A549 (cell line): Measurements from ENCODE around the gene EPB42. TPM values are rescaled to one million over a fixed set of nuclear protein-coding genes. Genes with fewer than 3 reads are reported as not detected.

Experiments used
- ATAC-seq, 2 experiments: fragments of 200-7000 bp in 1 of 2; fragments of >200 bp in 1 of 2; cut with Nextera tagmentation in 1 of 2; cut with Tn5 transposase in 1 of 2; 3 replicates each; pipeline versions ENCODE4 v1.8.0 to v1.9.1; 2018 to 2020; ENCODE audit warnings: mild to moderate bottlenecking in 1 of 2, moderate library complexity in 1 of 2
- CTCF ChIA-PET: fragments of 300-600 bp; sonication (Branson Sonifier 250); formaldehyde crosslinking; extraction: SDS; loops from one replicate; lab custom pipeline; 2021; ENCODE audit warnings: antibody characterized with exemption, inconsistent platforms; lab: Yijun Ruan, JAX
- POLR2A ChIA-PET: fragments of 350-600 bp; formaldehyde crosslinking; extraction: SDS; loops from one replicate; lab custom pipeline; 2021; ENCODE audit warnings: antibody characterized with exemption, inconsistent platforms; lab: Yijun Ruan, JAX
- DNase-seq, 2 experiments: peaks; one replicate each; pipeline versions ENCODE4 v3.0.0 to v3.0.0-alpha.2; 2011 to 2016; ENCODE audit warnings: low read depth in 1 of 2, low spot score in 1 of 2
- FAIRE-seq: peaks from 2 replicates; lab custom pipeline; 2011; peaks lifted over from hg19 to GRCh38; lab: Jason Lieb, UNC
- H3K27ac ChIP-seq, 2 experiments: fragments of >200 bp; sonication (Bioruptor Twin); formaldehyde crosslinking; 3 replicates each; pipeline ENCODE4 v1.5.1; 2016 to 2017
- H3K4me1 ChIP-seq: fragments of >200 bp; sonication (Bioruptor Twin); formaldehyde crosslinking; 3 replicates; pipeline ENCODE4 v1.6.1; 2016
- H3K4me2 ChIP-seq: fragments of >200 bp; sonication (Bioruptor Twin); formaldehyde crosslinking; 3 replicates; pipeline ENCODE4 v1.6.1; 2016
- H3K4me3 ChIP-seq: fragments of >200 bp; sonication (Bioruptor Twin); formaldehyde crosslinking; 3 replicates; pipeline ENCODE4 v1.5.1; 2016
- H3K9me3 ChIP-seq: fragments of >200 bp; sonication (Bioruptor Twin); formaldehyde crosslinking; 3 replicates; pipeline ENCODE4 v1.6.1; 2016
- BHLHE40 ChIP-seq: IDR thresholded peaks from 2 replicates; pipeline ENCODE4 v1.6.1; 2012; ENCODE audit warnings: low read depth, low read length, inconsistent platforms
- CEBPB ChIP-seq, 2 experiments: fragments of >200 bp in 1 of 2; sonication (Bioruptor Twin) in 1 of 2; formaldehyde crosslinking in 1 of 2; IDR thresholded peaks; 2 replicates each; pipeline ENCODE4 v1.6.1; 2012 to 2016
- EP300 ChIP-seq, 2 experiments: fragments of >200 bp; sonication (Bioruptor Twin); formaldehyde crosslinking; IDR thresholded peaks; 2 replicates in 1 of 2; 3 replicates in 1 of 2; pipeline ENCODE4 v1.6.1; 2016 to 2017
- FOSL2 ChIP-seq, 2 experiments: fragments of 450-650 bp in 1 of 2; fragments of >200 bp in 1 of 2; sonication (Bioruptor Twin) in 1 of 2; formaldehyde crosslinking; IDR thresholded peaks; 2 replicates each; pipeline versions ENCODE4 v1.5.0 to v1.6.1; 2016 to 2020; ENCODE audit warnings: mild to moderate bottlenecking in 1 of 2, moderate library complexity in 1 of 2
- HDAC2 ChIP-seq: fragments of 200-600 bp; sonication (generic); IDR thresholded peaks from 2 replicates; pipeline ENCODE4 v1.6.1; 2016
- KDM5A ChIP-seq: fragments of 200-600 bp; sonication (generic); IDR thresholded peaks from 2 replicates; pipeline ENCODE4 v1.6.1; 2016; ENCODE audit warnings: antibody characterized with exemption, mild to moderate bottlenecking
- RCOR1 ChIP-seq: fragments of 150-350 bp; IDR thresholded peaks from 2 replicates; pipeline ENCODE4 v1.6.1; 2014; ENCODE audit warnings: antibody characterized with exemption, low read length, low read depth
- RFX5 ChIP-seq: fragments of 450-650 bp; IDR thresholded peaks from 2 replicates; pipeline ENCODE4 v1.7.1; 2014; ENCODE audit warnings: antibody characterized with exemption, mild to moderate bottlenecking, moderate library complexity
- SREBF2 ChIP-seq: fragments of 450-650 bp; IDR thresholded peaks from 2 replicates; pipeline ENCODE4 v1.6.1; 2014; ENCODE audit warnings: mild to moderate bottlenecking, moderate library complexity
- ZC3H11A ChIP-seq: fragments of 450-650 bp; IDR thresholded peaks from 2 replicates; pipeline ENCODE4 v1.6.1; 2014; ENCODE audit warnings: antibody characterized with exemption, mild to moderate bottlenecking
- WGBS: methylation state at CpG from one replicate; pipeline ENCODE4 v1.1.6; 2017; ENCODE audit errors: missing lambda C conversion rate; 5-methylcytosine and 5-hydroxymethylcytosine counted together
- polyA plus RNA-seq, 4 experiments: library from polyadenylated mRNA; depleted of rRNA in 3 of 4; stranded (reverse); fragments of >200 nt; fragmentation: RNase III in 1 of 4; extraction: RNeasy Plus Mini Kit Qiagen cat#74134 plus additional on column Dnase treatment in 1 of 4; gene quantifications; 2 replicates in 3 of 4; 3 replicates in 1 of 4; pipeline ENCODE4 v1.2.3, GENCODE V29; 2011 to 2017
- small RNA-seq, 6 experiments: library from RNA; depleted of rRNA; stranded (forward); fragments of <200 nt; gene quantifications; one replicate each; pipeline ENCODE3, GENCODE V24; 2012
- TF ChIP-seq, protein P1 (sequence below): fragments of 450-650 bp; IDR thresholded peaks from 2 replicates; pipeline ENCODE4 v1.6.1; 2014; ENCODE audit warnings: antibody characterized with exemption
- TF ChIP-seq, protein P2 (sequence below): IDR thresholded peaks from 2 replicates; pipeline ENCODE4 v1.6.1; 2012; ENCODE audit warnings: low read depth, borderline replicate concordance
- TF ChIP-seq, protein P3 (sequence below): IDR thresholded peaks from 2 replicates; pipeline ENCODE4 v1.6.1; 2012

Gene EPB42
- polyA plus RNA-seq, 2 of the 4 experiments (the other 2 are of a cell fraction) = not detected

GRCh38 chr15:43153269-43153668, 67.5 kb downstream of the EPB42 start (continued):
- TF ChIP-seq, protein P1, sequence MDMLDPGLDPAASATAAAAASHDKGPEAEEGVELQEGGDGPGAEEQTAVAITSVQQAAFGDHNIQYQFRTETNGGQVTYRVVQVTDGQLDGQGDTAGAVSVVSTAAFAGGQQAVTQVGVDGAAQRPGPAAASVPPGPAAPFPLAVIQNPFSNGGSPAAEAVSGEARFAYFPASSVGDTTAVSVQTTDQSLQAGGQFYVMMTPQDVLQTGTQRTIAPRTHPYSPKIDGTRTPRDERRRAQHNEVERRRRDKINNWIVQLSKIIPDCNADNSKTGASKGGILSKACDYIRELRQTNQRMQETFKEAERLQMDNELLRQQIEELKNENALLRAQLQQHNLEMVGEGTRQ = no peak
- TF ChIP-seq RCOR1 = no peak
- TF ChIP-seq ZC3H11A = no peak
- TF ChIP-seq, all 56 proteins: peak for 0

DNA sequence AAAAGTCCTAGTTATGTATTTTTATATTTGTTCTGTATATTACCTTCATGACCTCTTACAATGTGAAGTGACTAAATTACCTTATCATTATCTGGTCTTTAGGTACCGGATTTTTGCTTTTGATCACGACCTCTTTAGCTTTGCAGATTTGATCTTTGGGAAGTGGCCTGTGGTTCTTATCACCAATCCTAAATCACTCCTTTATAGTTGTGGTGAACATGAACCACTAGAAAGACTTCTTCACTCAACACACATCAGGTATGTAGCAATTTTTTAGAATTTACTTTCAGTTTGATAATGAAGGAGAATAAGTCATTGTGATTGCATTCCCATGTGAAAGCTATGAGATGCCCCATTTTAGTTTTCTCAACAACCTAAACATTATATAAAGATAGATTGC, 69.1 kb downstream of the EPB42 start:
- WGBS = 89% methylated on average over 2 of the region's 2 CpGs
- no peak overlapping the region for H3K4me2 ChIP-seq
- H3K27ac ChIP-seq = no peak overlapping the region

DNA sequence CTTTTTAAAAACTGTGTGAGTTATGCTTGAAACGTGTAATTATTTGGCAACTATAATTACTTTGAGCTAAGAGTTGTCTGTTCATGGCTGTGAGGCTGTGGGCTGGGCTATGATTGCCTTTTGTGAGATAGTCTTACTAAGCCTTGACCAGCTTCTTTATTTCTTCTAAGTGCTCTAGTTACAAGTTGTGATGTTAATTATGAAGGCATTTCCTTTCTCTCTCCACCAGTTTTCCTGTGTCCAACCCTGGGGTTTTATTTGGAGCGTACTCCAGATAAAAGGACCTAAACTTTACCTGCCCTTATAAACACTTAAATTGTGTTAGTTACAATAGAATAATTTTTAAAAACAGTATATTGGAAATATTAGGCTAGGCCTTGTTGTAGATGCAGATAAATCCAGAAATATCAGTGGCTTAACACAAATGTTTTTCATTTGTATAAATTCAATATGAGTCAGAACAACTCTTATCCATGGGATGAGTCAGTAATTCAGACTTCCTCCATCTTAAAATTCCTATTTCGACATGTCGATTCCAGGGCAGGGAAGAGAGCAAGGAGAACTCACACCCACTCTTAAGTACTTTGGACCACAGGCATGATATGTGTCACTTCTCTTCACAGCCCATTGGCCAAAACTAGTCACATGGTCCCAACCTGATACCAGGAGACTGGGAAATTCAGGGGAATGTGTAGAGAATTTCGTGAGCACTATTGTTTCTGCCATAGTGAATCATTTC, 70.5 kb downstream of the EPB42 start:
- FAIRE-seq = no peak
- DNase-seq = peak; percentile 18 to 55
- ChIA-PET POLR2A (no interaction called here), CTCF (no interaction called here)
- no peak for TF ChIP-seq KDM5A
- no peak for TF ChIP-seq SREBF2
- no peak for TF ChIP-seq RFX5
- TF ChIP-seq FOSL2 (IDR thresholded peaks at IDR 0.05) = no peak
- peak; percentile 42 for TF ChIP-seq FOSL2 (CRISPR knock-in tag; IDR thresholded peaks at IDR 0.05)
- TF ChIP-seq, protein P1 = peak; percentile 45
- H3K9me3 ChIP-seq = no peaks in the 10 kb centered on the region
- ATAC-seq = peak; percentile 30 to 71; a peak in 3 of 6 replicates
- WGBS = 87% methylated on average over 5 of the region's 5 CpGs
- no peak overlapping the region for H3K27ac ChIP-seq
- H3K4me2 ChIP-seq = no peak overlapping the region
- H3K4me3 ChIP-seq = no peak overlapping the region
- 0 out of 3 replicates have a peak, but pooled peaks cover 6% of the 10 kb centered on the region for H3K4me1 ChIP-seq

More for the DNA sequence above, 69.1 kb downstream of the EPB42 start:
- ATAC-seq = no peak
- TF ChIP-seq HDAC2 (no peak), CEBPB (IDR thresholded peaks at IDR 0.05) (no peak), EP300 (IDR thresholded peaks at IDR 0.05) (no peak), BHLHE40 (no peak)
- TF ChIP-seq, protein P2, sequence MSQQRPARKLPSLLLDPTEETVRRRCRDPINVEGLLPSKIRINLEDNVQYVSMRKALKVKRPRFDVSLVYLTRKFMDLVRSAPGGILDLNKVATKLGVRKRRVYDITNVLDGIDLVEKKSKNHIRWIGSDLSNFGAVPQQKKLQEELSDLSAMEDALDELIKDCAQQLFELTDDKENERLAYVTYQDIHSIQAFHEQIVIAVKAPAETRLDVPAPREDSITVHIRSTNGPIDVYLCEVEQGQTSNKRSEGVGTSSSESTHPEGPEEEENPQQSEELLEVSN = no peak
- TF ChIP-seq, protein P3, sequence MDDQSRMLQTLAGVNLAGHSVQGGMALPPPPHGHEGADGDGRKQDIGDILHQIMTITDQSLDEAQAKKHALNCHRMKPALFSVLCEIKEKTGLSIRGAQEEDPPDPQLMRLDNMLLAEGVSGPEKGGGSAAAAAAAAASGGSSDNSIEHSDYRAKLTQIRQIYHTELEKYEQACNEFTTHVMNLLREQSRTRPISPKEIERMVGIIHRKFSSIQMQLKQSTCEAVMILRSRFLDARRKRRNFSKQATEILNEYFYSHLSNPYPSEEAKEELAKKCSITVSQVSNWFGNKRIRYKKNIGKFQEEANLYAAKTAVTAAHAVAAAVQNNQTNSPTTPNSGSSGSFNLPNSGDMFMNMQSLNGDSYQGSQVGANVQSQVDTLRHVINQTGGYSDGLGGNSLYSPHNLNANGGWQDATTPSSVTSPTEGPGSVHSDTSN = no peak
- no peak for DNase-seq
- Histone ChIP-seq H3K4me1 (0 out of 3 replicates have a peak, but pooled peaks cover 6% of the 10 kb centered on the region), H3K9me3 (no peaks in the 10 kb centered on the region), H3K4me3 (no peak overlapping the region)
- POLR2A ChIA-PET = no interaction called here
- CTCF ChIA-PET = no interaction called here
- FAIRE-seq = no peak

Small RNAs within 50 kb of the gene (small RNA-seq; reads per million reads assigned to genes)
- gene RF00019 = 0 reads per million in 6 experiments

Other genes with a start within 250 kb of the EPB42 start
- 9.0 and 10.5 TPM in 2 replicates for gene UBR1, start 115.0 kb downstream of the EPB42 start, polyA plus RNA-seq (2011; rRNA removed)
- gene UBR1, start 115.0 kb downstream of the EPB42 start, polyA plus RNA-seq (2017; fragmentation: RNase III; extraction: RNeasy Plus Mini Kit Qiagen cat#74134 plus additional on column Dnase treatment) = 5.7 to 5.9 TPM (median 5.8 TPM) in 3 replicates
- 7.8 and 9.5 TPM in 2 replicates for gene TMEM62, start 87.4 kb downstream of the EPB42 start, polyA plus RNA-seq (2011; rRNA removed)
- gene TMEM62, start 87.4 kb downstream of the EPB42 start, polyA plus RNA-seq (2017; fragmentation: RNase III; extraction: RNeasy Plus Mini Kit Qiagen cat#74134 plus additional on column Dnase treatment) = 6.9 to 7.6 TPM (median 7.5 TPM) in 3 replicates
- 44.1 and 44.8 TPM in 2 replicates for gene CCNDBP1, start 35.6 kb downstream of the EPB42 start, polyA plus RNA-seq (2011; rRNA removed)
- 23.3 to 27.9 TPM (median 24.3 TPM) in 3 replicates for gene CCNDBP1, start 35.6 kb downstream of the EPB42 start, polyA plus RNA-seq (2017; fragmentation: RNase III; extraction: RNeasy Plus Mini Kit Qiagen cat#74134 plus additional on column Dnase treatment)
- gene TGM5, start 45.9 kb upstream of the EPB42 start, polyA plus RNA-seq (2011; rRNA removed) = not detected in 2 replicates
- gene TGM5, start 45.9 kb upstream of the EPB42 start, polyA plus RNA-seq (2017; fragmentation: RNase III; extraction: RNeasy Plus Mini Kit Qiagen cat#74134 plus additional on column Dnase treatment) = not detected in 3 replicates
- not detected in 2 replicates for gene TGM7, start 81.2 kb upstream of the EPB42 start, polyA plus RNA-seq (2011; rRNA removed)
- not detected in 3 replicates for gene TGM7, start 81.2 kb upstream of the EPB42 start, polyA plus RNA-seq (2017; fragmentation: RNase III; extraction: RNeasy Plus Mini Kit Qiagen cat#74134 plus additional on column Dnase treatment)
- gene LCMT2, start 109.6 kb upstream of the EPB42 start, polyA plus RNA-seq (2011; rRNA removed) = 9.7 and 12.8 TPM in 2 replicates
- gene LCMT2, start 109.6 kb upstream of the EPB42 start, polyA plus RNA-seq (2017; fragmentation: RNase III; extraction: RNeasy Plus Mini Kit Qiagen cat#74134 plus additional on column Dnase treatment) = 5.9 to 8.3 TPM (median 7.5 TPM) in 3 replicates
- gene ZSCAN29, start 150.0 kb upstream of the EPB42 start, polyA plus RNA-seq (2011; rRNA removed) = 10.7 and 13.8 TPM in 2 replicates
- gene ZSCAN29, start 150.0 kb upstream of the EPB42 start, polyA plus RNA-seq (2017; fragmentation: RNase III; extraction: RNeasy Plus Mini Kit Qiagen cat#74134 plus additional on column Dnase treatment) = 12.7 to 14.4 TPM (median 13.7 TPM) in 3 replicates
- 10.4 and 12.4 TPM in 2 replicates for gene TUBGCP4, start 150.1 kb upstream of the EPB42 start, polyA plus RNA-seq (2011; rRNA removed)
- 6.5 to 6.7 TPM (median 6.6 TPM) in 3 replicates for gene TUBGCP4, start 150.1 kb upstream of the EPB42 start, polyA plus RNA-seq (2017; fragmentation: RNase III; extraction: RNeasy Plus Mini Kit Qiagen cat#74134 plus additional on column Dnase treatment)